NCI-H128 (cell line): ENCODE data around the gene CBX4.
"Not testable (repeated sequence)": the region's sequence is repeated elsewhere in the genome, so short reads cannot be mapped to it uniquely, and the experiment has no call there.

ENCODE experiments used
- DNase-seq: peaks from one replicate; lab custom pipeline; 2025; ENCODE audit not compliant: unreplicated experiment; lab: John Stamatoyannopoulos, UW

Gene CBX4

DNA sequence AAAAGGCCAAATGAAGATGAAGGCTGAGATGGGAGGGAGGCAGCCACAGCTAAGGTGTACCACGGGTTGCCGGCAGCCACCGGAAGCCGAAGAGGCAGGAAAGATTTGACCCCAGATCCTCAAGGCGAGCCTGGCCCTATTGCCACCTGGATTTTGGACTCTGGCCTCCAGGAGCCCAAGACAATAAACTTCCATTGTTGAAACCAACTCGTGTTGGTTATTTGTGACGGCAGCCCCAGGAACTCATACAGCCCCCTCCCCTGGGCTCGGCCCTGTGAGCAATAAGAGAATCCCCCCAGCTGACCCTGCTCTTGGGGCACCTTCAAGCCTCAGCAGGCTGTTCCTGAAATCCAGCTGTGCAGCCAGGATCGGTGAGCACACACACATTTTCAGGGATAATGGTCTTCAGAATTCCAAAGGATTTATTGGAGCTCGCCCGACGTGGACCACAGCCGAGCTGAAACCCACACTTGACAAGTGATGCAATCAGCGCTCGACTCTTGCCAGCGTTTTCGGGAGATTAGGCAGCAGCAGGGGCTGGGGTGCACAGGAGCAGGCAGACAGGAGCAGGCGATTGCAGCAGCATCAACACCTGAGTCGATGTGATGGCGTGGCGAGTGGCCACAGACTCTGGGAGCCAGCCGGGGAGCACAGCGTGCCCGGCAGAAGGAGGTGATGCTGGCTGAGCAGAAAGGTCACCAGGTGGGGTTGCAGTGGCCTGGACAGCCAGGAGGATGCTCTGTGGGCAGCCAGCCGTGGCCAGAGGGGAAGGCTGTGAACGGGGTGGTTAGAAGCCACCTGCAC is 22.4 kb upstream of the CBX4 start:
- DNase-seq: no peak

- no peak for DNase-seq
Measured at GRCh38 chr17:79859676-79860615, 20.7 kb upstream of the CBX4 start.

GRCh38 chr17:79857095-79857494 is 17.9 kb upstream of the CBX4 start:
- DNase-seq: no peak

GRCh38 chr17:79855331-79856124 is 16.3 kb upstream of the CBX4 start:
- DNase-seq: no peak

GRCh38 chr17:79854080-79855060 is 15.1 kb upstream of the CBX4 start:
- DNase-seq: no peak

- DNase-seq: not testable (repeated sequence)
Measured at GRCh38 chr17:79853168-79853567, 13.9 kb upstream of the CBX4 start.

DNA sequence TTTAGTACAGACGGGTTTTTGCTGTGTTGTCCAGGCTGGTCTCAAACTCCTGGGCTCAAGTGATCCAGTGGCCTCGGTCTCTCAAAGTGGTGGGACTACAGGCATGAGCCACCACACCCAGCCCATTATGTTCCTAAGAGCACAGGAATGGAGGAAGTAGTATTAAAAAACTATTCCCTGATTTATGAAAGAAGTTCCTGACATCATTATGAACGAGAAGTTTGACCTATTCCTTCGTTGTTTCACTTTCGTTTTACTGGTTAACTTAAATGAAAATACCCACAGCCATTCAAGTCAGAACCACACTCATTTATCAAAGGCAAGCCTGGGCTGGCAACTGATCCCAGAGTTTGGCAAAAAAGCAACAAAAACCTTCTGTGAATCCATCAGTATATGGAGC is 13.5 kb upstream of the CBX4 start:
- no peak for DNase-seq

GRCh38 chr17:79851461-79851817 is 12.2 kb upstream of the CBX4 start:
- no peak for DNase-seq

GRCh38 chr17:79850571-79851460 is 11.6 kb upstream of the CBX4 start:
- DNase-seq: no peak

- no peak for DNase-seq
Measured at GRCh38 chr17:79849953-79850352, 10.7 kb upstream of the CBX4 start.

- DNase-seq: no peak
Measured at GRCh38 chr17:79848370-79848766, 9.1 kb upstream of the CBX4 start.

DNA sequence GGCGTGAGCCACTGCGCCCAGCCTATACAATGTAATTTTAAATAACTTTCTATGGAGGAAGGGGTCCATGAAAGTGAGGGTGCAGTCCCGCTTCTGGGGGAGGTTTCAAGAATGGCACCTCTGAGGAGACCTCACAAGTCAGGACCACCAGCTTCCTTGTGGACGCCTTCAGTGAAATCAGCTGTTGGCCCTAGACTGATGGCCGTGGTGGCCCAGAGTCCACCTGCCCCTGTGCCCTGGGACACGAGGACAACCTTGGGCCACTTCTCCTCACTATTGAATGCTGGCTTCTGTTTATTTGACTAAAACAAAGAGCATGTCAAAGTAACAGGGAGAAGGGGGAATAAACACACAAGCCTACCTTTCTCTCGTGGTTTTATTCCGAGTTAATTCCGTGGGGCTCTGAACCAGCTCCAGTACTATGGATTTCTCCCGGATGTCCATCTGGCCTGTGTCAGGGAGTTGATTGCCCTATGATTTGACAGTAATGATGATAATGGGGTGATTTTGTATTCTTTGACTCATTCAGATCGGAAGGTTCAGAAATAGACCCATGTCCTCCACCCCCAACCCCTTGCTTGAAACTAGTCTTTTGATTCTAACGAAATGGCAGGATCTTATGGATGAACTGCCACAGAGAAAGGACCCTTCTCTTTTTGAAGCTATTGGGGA is 8.6 kb upstream of the CBX4 start:
- no peak for DNase-seq

DNA sequence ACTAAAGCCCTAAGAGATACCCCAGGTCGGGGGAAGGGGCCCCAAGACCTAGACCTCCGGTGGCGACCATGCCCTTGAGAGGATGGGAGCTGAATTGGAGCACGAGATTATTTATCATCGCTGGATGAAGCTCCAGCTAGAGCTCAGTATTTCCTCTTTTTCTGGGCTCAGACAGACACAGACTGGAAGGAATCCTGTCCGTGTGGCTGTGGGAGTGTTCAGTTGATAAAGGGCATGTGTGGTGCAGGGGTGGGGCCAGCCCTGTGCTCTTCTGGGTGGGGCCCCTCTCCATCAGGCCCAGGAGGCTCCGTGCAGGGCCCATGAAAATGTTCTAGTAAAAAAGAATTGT is 6.3 kb upstream of the CBX4 start:
- no peak for DNase-seq

GRCh38 chr17:79844869-79845600 is 5.8 kb upstream of the CBX4 start:
- no peak for DNase-seq

DNA sequence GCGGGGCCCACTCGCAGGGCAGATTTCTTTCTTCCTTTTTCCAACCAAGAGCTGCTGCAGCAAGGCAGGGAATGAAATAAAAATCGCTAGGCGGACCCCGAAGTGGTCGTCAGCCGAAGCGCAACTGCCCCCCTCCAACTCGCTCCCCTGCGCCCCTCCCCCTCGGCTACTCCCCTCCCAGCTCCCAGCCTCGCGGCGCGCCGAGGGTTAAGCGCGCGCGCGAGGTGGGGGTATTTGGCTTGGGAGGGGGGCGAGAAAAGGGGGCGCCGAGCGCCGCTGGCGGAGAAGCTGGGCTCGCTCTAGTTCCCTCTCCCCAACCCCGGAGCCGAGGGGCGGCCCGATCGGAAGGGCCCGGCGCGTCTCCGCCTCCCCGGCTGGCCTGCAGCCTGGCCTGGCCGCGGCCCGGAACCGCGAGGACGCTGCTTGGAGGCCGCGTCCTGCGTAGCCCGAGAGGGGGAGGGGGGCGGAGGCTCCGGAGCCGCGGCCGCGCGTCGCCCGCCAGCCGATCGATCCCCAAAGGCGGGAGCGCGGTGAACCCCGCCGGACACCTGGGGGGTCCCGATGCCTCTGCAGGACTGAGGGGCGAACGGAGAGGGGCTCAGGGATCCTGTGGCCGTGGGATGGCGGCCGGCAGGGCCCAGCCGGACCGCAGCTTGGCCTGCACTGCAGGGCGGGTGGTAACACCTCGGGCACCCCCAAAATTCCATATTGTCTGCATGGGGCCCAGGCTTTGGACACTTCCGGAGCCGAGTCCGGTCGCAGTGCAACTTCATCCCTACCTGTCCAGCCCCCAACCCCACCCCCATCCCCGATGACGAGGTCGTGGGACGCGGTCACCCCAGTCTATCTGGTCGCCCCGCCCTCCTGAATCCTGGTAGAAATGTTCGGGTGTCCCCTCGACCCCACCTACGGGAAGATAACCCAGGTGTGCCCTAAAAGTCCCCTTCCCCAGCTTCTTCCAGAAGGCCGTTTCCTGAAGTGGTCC is 4.9 kb upstream of the CBX4 start:
- no peak for DNase-seq

DNA sequence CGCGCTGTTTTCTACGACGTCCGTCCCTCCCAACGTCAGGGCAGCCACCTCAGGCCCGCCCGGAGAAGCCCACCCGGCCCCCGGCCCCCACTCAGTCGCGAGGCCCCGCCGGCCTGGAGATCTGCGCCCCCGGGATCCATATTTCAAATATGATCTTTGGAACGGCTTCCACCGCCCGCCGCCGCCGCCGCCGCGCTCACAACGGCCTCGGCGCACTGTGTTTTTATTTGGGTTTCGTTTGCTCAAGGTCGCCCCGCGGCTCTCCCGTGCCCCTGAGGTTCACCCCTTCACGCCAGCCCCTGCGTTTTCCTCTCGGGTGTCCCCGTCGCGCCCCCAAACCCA is 4.2 kb upstream of the CBX4 start:
- no peak for DNase-seq
